Fibroblast of the aortic adventitia (primary cell): ENCODE results near the gene INTS11. TPM values are rescaled to one million over a fixed set of nuclear protein-coding genes. Genes with fewer than 3 reads are reported as not detected.
A peak's percentile ranks its signal among the peaks of the same experiment; 100 is the strongest.

Experiments used
- DNase-seq: peaks from one replicate; pipeline ENCODE4 v3.0.0-alpha.2; 2010; ENCODE audit warnings: low read depth
- H3K4me3 ChIP-seq: 2 replicates; pipeline ENCODE4 v1.5.1; 2011; ENCODE audit warnings: low read depth, mild to moderate bottlenecking, control low read depth, low read length, moderate library complexity
- total RNA-seq: library from RNA; depleted of rRNA; stranded (reverse); fragments of >200 nt; gene quantifications from 2 replicates; pipeline ENCODE4 v1.2.3, GENCODE V29; 2012; ENCODE audit warnings: low replicate concordance
- TF ChIP-seq, protein P1 (sequence below): IDR thresholded peaks from 2 replicates; pipeline ENCODE4 v1.5.1; 2011; ENCODE audit warnings: mild to moderate bottlenecking, low read length, control low read depth, inconsistent platforms; ENCODE audit not compliant: insufficient read depth

The INTS11 gene
- total RNA-seq, 1 donor = 53.1 TPM

GRCh38 chr1:1295154-1295923 is 29.1 kb downstream of the INTS11 start:
- TF ChIP-seq, protein P1, sequence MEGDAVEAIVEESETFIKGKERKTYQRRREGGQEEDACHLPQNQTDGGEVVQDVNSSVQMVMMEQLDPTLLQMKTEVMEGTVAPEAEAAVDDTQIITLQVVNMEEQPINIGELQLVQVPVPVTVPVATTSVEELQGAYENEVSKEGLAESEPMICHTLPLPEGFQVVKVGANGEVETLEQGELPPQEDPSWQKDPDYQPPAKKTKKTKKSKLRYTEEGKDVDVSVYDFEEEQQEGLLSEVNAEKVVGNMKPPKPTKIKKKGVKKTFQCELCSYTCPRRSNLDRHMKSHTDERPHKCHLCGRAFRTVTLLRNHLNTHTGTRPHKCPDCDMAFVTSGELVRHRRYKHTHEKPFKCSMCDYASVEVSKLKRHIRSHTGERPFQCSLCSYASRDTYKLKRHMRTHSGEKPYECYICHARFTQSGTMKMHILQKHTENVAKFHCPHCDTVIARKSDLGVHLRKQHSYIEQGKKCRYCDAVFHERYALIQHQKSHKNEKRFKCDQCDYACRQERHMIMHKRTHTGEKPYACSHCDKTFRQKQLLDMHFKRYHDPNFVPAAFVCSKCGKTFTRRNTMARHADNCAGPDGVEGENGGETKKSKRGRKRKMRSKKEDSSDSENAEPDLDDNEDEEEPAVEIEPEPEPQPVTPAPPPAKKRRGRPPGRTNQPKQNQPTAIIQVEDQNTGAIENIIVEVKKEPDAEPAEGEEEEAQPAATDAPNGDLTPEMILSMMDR = no peak
- DNase-seq = no peak

DNA sequence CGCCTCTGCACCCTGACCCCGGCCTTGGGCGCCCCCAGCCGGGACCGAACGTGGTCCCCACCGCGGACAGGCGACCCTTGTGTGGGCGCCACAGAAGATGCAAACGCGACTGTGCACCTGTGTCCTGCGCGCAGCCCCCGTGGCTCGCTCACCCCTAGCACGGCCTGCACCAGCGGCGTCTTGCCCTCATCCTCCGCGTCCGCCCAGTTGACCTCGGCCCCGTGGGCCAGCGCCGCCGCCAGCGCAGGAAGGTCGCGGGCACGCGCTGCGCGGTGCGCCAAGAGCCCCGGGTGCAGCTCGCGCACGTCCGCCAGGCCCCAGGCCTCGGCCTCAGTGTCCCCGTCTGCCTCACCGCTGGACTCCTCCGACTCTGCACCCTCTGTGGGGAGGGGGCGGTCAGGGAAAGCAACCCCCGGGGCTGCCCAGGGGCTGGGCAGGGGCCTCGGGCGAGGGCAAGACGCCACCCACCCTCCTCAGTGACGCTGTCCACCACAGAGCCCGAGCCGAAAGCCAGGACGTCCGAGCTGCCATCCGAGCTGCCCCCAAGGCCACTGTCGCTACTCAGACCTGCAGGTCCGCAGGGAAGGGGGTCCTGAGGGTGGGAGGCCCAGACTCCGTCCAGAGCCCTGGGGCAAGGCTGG is 30.1 kb downstream of the INTS11 start:
- H3K4me3 ChIP-seq = no peak overlapping the region
- DNase-seq = no peak
- TF ChIP-seq, protein P1 = no peak

More at GRCh38 chr1:1295154-1295923, 29.1 kb downstream of the INTS11 start:
- no peak overlapping the region for H3K4me3 ChIP-seq

GRCh38 chr1:1293263-1294249 is 30.9 kb downstream of the INTS11 start:
- DNase-seq = no peak
- H3K4me3 ChIP-seq = no peak overlapping the region
- TF ChIP-seq, protein P1 = no peak

DNA sequence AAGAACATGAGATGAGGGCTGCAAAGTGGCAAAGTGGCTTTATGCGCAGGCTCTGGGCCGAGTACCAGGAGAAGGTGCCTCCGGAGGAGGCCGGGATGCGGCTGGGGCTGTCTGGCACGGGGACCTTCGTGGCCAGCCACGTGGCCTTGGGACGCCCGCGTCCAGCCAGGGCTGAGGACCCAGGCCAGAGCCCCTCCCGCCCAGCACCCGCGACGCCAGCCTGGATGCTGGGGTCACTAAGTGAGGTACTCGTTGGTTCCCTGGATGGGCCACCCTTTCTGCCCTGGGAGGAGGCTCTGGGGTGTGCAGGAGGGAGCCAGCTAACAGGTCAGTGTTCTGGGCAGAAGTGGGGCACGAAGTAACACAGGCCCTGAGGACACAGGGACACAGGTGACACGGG is 31.6 kb downstream of the INTS11 start:
- DNase-seq = no peak
- H3K4me3 ChIP-seq = no peak overlapping the region
- TF ChIP-seq, protein P1 = no peak

GRCh38 chr1:1292442-1292779 is 32.0 kb downstream of the INTS11 start:
- DNase-seq = no peak
- TF ChIP-seq, protein P1 = no peak
- no peak overlapping the region for H3K4me3 ChIP-seq

GRCh38 chr1:1291548-1292441 is 32.7 kb downstream of the INTS11 start:
- TF ChIP-seq, protein P1 = peak; percentile 65
- H3K4me3 ChIP-seq = no peak overlapping the region
- DNase-seq = peak; percentile 60
